ENCODE results near the gene NFKB2. TPM values are rescaled to one million over a fixed set of nuclear protein-coding genes. Genes with fewer than 3 reads are reported as not detected.

The NFKB2 gene
- total RNA-seq, 1 experiment from 2014 or later: 64.7 TPM

- Mint-ChIP-seq H3K4me1 (ENCODE audit: low read depth, unreplicated experiment) (peaks cover 17% of the 10 kb centered on the region), H3K27me3 (ENCODE audit: unreplicated experiment) (peaks cover 5% of the 10 kb centered on the region), H3K9me3 (ENCODE audit: low read depth, unreplicated experiment) (no peaks in the 10 kb centered on the region), H3K4me3 (ENCODE audit: low read depth, unreplicated experiment) (no peak overlapping the region), H3K27ac (ENCODE audit: unreplicated experiment) (no peak overlapping the region), H3K36me3 (ENCODE audit: insufficient read depth, unreplicated experiment) (peaks cover 48% of the 10 kb centered on the region)
- BruUV-seq (replicated peaks): TSS peak; percentile 14
- TF ChIP-seq CTCF (IDR thresholded peaks at IDR 0.05; ENCODE audit: unreplicated experiment): no peak
- no peak for DNase-seq
- CTCF ChIA-PET: interaction anchor here (0.7 to 3.1 kb wide), 5 partner anchors 11 to 193 kb away, joined by 4 to 18 read pairs (median 6); partner anchors contain the start of gene NFKB2
- intact Hi-C loops (cut with micrococcal nuclease; ENCODE audit: unreplicated experiment): no loop called here
Measured at GRCh38 chr10:102423372-102423968, 28.0 kb downstream of the NFKB2 start.

GRCh38 chr10:102424145-102424544 is 28.6 kb downstream of the NFKB2 start:
- CTCF ChIA-PET: interaction anchor here (1.6 kb wide), 1 partner anchor 11 kb away, joined by 4 read pairs; no protein-coding TSS in a partner anchor
- intact Hi-C loops (cut with micrococcal nuclease; ENCODE audit: unreplicated experiment): no loop called here
- H3K4me3 Mint-ChIP-seq (ENCODE audit: low read depth, unreplicated experiment): no peak overlapping the region

GRCh38 chr10:102424916-102425315 is 29.4 kb downstream of the NFKB2 start:
- intact Hi-C loops (cut with micrococcal nuclease; ENCODE audit: unreplicated experiment): no loop called here
- no peak for TF ChIP-seq CTCF (IDR thresholded peaks at IDR 0.05; ENCODE audit: unreplicated experiment)
- no peak overlapping the region for H3K27ac Mint-ChIP-seq (ENCODE audit: unreplicated experiment)
- no peaks in the 10 kb centered on the region for H3K27me3 Mint-ChIP-seq (ENCODE audit: unreplicated experiment)
- H3K9me3 Mint-ChIP-seq (ENCODE audit: low read depth, unreplicated experiment): no peaks in the 10 kb centered on the region
- H3K4me3 Mint-ChIP-seq (ENCODE audit: low read depth, unreplicated experiment): no peak overlapping the region
- DNase-seq: no peak
- H3K36me3 Mint-ChIP-seq (ENCODE audit: insufficient read depth, unreplicated experiment): peaks cover 38% of the 10 kb centered on the region
- CTCF ChIA-PET: no interaction called here
- no TSS peak for BruUV-seq (replicated peaks)
- H3K4me1 Mint-ChIP-seq (ENCODE audit: low read depth, unreplicated experiment): peaks cover 17% of the 10 kb centered on the region

More at GRCh38 chr10:102424145-102424544, 28.6 kb downstream of the NFKB2 start:
- peaks cover 17% of the 10 kb centered on the region for H3K4me1 Mint-ChIP-seq (ENCODE audit: low read depth, unreplicated experiment)
- no TSS peak for BruUV-seq (replicated peaks)
- no peak for TF ChIP-seq CTCF (IDR thresholded peaks at IDR 0.05; ENCODE audit: unreplicated experiment)
- H3K36me3 Mint-ChIP-seq (ENCODE audit: insufficient read depth, unreplicated experiment): peaks cover 46% of the 10 kb centered on the region
- H3K9me3 Mint-ChIP-seq (ENCODE audit: low read depth, unreplicated experiment): no peaks in the 10 kb centered on the region
- DNase-seq: no peak
- H3K27ac Mint-ChIP-seq (ENCODE audit: unreplicated experiment): no peak overlapping the region
- H3K27me3 Mint-ChIP-seq (ENCODE audit: unreplicated experiment): no peaks in the 10 kb centered on the region

GRCh38 chr10:102425444-102425843 is 29.9 kb downstream of the NFKB2 start:
- intact Hi-C loops (cut with micrococcal nuclease; ENCODE audit: unreplicated experiment): no loop called here
- no peak for TF ChIP-seq CTCF (IDR thresholded peaks at IDR 0.05; ENCODE audit: unreplicated experiment)
- no peaks in the 10 kb centered on the region for H3K27me3 Mint-ChIP-seq (ENCODE audit: unreplicated experiment)
- no peak overlapping the region for H3K4me3 Mint-ChIP-seq (ENCODE audit: low read depth, unreplicated experiment)
- no peaks in the 10 kb centered on the region for H3K9me3 Mint-ChIP-seq (ENCODE audit: low read depth, unreplicated experiment)
- no peak overlapping the region for H3K27ac Mint-ChIP-seq (ENCODE audit: unreplicated experiment)
- BruUV-seq (replicated peaks): no TSS peak
- CTCF ChIA-PET: no interaction called here
- H3K4me1 Mint-ChIP-seq (ENCODE audit: low read depth, unreplicated experiment): peaks cover 17% of the 10 kb centered on the region
- DNase-seq: no peak
- peaks cover 33% of the 10 kb centered on the region for H3K36me3 Mint-ChIP-seq (ENCODE audit: insufficient read depth, unreplicated experiment)

Measured in Calu3 (cell line).